Sigmoid colon (tissue), 4 donors: ENCODE results near the gene CLSTN2.

Source experiments
- EP300 ChIP-seq, 4 donors: sonication (generic); formaldehyde crosslinking; IDR thresholded peaks; one replicate each; pipeline ENCODE4 v1.6.1; 2017; ENCODE audit warnings: antibody characterized with exemption in 4 of 4
- POLR2A ChIP-seq, 2 donors: fragments of 450-650 bp; IDR thresholded peaks; one replicate each; pipeline ENCODE4 v1.6.1; 2016; ENCODE audit warnings: antibody characterized with exemption in 2 of 2, mild to moderate bottlenecking in 2 of 2, moderate library complexity in 2 of 2
- POLR2AphosphoS5 ChIP-seq, 4 donors: sonication (generic); formaldehyde crosslinking; IDR thresholded peaks; one replicate each; pipeline ENCODE4 v1.6.1; 2017; ENCODE audit warnings: antibody characterized with exemption in 4 of 4
- TF ChIP-seq, protein P1 (sequence below), 4 experiments: fragments of 450-650 bp in 3 of 4; fragments of 200-600 bp in 1 of 4; IDR thresholded peaks; one replicate each; pipeline ENCODE4 v1.5.1; 2016 to 2019; ENCODE audit warnings: antibody characterized with exemption in 4 of 4, mild to moderate bottlenecking in 3 of 4, moderate library complexity in 2 of 4

DNA sequence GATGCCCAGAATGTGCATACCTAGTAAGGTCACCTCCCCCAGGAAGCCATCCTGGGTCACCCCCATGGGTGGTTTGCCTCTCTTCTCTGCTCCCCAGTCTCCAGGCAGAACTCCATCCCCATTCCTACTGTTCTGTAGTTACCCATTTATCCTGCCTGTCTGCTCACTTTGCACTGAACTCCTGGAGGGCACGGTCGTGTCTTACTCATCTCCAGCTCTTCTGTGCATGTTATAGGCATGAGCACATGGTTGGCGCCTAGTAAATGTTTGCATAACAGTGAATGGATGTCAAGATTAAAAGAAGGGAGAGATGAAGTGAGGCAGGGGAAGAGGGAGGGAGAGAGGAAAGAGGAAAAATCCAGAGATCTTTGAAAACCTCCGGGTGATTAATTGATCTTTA lies 534.5 kb downstream of the CLSTN2 start:
- TF ChIP-seq, protein P1, sequence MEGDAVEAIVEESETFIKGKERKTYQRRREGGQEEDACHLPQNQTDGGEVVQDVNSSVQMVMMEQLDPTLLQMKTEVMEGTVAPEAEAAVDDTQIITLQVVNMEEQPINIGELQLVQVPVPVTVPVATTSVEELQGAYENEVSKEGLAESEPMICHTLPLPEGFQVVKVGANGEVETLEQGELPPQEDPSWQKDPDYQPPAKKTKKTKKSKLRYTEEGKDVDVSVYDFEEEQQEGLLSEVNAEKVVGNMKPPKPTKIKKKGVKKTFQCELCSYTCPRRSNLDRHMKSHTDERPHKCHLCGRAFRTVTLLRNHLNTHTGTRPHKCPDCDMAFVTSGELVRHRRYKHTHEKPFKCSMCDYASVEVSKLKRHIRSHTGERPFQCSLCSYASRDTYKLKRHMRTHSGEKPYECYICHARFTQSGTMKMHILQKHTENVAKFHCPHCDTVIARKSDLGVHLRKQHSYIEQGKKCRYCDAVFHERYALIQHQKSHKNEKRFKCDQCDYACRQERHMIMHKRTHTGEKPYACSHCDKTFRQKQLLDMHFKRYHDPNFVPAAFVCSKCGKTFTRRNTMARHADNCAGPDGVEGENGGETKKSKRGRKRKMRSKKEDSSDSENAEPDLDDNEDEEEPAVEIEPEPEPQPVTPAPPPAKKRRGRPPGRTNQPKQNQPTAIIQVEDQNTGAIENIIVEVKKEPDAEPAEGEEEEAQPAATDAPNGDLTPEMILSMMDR (IDR thresholded peaks at IDR 0.05): no peak
- no peak for TF ChIP-seq EP300 (IDR thresholded peaks at IDR 0.05)
- no peak for TF ChIP-seq POLR2A (IDR thresholded peaks at IDR 0.05)
- TF ChIP-seq POLR2AphosphoS5 (IDR thresholded peaks at IDR 0.05): no peak
